Neural progenitor cell (in vitro differentiated cells): ENCODE measurements around the gene KCNE2.
"Not testable (repeated sequence)": the region's sequence is repeated elsewhere in the genome, so short reads cannot be mapped to it uniquely, and the experiment has no call there.

Experiments used
- EZH2 ChIP-seq: fragments of 200-600 bp; sonication (generic); IDR thresholded peaks from 2 replicates; pipeline ENCODE4 v1.6.1; 2017; ENCODE audit warnings: antibody characterized with exemption, mild to moderate bottlenecking, moderate library complexity
- EZH2phosphoT487 ChIP-seq: fragments of 200-600 bp; sonication (generic); IDR thresholded peaks from 2 replicates; pipeline ENCODE4 v1.6.1; 2017; ENCODE audit warnings: antibody characterized with exemption
- TF ChIP-seq, protein P1 (sequence below): fragments of 200-600 bp; sonication (generic); IDR thresholded peaks from 2 replicates; pipeline ENCODE4 v1.5.1; 2017; ENCODE audit warnings: antibody characterized with exemption, mild to moderate bottlenecking

DNA sequence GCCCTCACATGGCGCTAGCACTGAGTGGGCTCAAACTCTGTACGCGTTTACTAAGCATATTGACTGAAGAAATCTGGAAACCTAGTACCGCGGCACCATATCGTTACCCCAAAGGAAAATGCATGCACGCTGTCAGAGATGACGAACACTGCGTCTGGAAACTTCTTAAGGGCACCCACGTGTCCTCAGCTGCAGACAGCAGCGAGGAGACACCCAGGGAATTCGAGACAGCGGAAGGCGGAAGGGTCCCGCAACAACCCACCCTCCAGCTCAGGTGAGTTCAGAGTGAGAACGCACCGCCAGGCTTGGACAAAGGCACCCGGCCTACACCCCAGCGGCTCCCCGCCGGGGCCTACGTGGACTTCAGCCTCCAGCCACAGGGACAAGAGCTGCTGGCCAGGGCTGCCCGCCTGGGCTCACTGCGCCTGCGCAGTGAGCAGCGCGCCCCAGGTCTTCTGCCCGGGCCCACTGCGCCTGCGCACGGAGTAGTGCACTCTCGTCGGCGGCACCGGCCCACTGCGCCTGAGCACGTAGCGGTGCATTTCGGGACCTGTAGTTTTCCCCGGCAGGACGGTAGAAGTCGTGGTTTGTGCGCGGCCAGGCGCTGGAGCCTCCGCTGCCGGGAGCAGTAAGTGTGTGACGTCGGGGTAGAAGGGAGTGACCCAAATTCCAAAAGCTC is 11.3 kb downstream of the KCNE2 start, which contains the start of gene SMIM11:
- TF ChIP-seq, protein P1, sequence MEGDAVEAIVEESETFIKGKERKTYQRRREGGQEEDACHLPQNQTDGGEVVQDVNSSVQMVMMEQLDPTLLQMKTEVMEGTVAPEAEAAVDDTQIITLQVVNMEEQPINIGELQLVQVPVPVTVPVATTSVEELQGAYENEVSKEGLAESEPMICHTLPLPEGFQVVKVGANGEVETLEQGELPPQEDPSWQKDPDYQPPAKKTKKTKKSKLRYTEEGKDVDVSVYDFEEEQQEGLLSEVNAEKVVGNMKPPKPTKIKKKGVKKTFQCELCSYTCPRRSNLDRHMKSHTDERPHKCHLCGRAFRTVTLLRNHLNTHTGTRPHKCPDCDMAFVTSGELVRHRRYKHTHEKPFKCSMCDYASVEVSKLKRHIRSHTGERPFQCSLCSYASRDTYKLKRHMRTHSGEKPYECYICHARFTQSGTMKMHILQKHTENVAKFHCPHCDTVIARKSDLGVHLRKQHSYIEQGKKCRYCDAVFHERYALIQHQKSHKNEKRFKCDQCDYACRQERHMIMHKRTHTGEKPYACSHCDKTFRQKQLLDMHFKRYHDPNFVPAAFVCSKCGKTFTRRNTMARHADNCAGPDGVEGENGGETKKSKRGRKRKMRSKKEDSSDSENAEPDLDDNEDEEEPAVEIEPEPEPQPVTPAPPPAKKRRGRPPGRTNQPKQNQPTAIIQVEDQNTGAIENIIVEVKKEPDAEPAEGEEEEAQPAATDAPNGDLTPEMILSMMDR: not testable (repeated sequence)
- TF ChIP-seq EZH2, EZH2phosphoT487: not testable (repeated sequence)
